GM23248 (cell line): ENCODE measurements around the gene ARFIP1. TPM values are rescaled to one million over a fixed set of nuclear protein-coding genes. Genes with fewer than 3 reads are reported as not detected.
A peak's percentile ranks its signal among the peaks of the same experiment; 100 is the strongest.

Experiments
- DNase-seq: peaks from one replicate; pipeline ENCODE4 v3.0.0-alpha.2; 2015
- H2AFZ ChIP-seq: fragments of 200-600 bp; sonication (generic); 2 replicates; pipeline ENCODE4 v1.6.1; 2016; ENCODE audit warnings: antibody characterized with exemption
- H3F3A ChIP-seq: fragments of 200-600 bp; sonication (generic); 2 replicates; pipeline ENCODE4 v1.6.1; 2016; ENCODE audit warnings: mild to moderate bottlenecking, antibody characterized with exemption, mixed run types; ENCODE audit not compliant: insufficient read depth
- H3K27ac ChIP-seq: fragments of 200-600 bp; sonication (generic); 2 replicates; pipeline ENCODE4 v1.5.1; 2016; ENCODE audit warnings: mild to moderate bottlenecking
- H3K27me3 ChIP-seq: fragments of 200-600 bp; sonication (generic); replicated peaks from 2 replicates; pipeline ENCODE4 v1.6.1; 2016; ENCODE audit warnings: mild to moderate bottlenecking; ENCODE audit not compliant: insufficient read depth
- H3K36me3 ChIP-seq: fragments of 200-600 bp; sonication (generic); 2 replicates; pipeline ENCODE4 v1.6.1; 2016; ENCODE audit warnings: low read depth, mild to moderate bottlenecking
- H3K4me1 ChIP-seq: fragments of 200-600 bp; sonication (generic); 2 replicates; pipeline ENCODE4 v1.6.1; 2016; ENCODE audit warnings: mild to moderate bottlenecking; ENCODE audit not compliant: insufficient read depth
- H3K4me2 ChIP-seq: fragments of 200-600 bp; sonication (generic); one replicate; pipeline ENCODE4 v1.6.1; 2016; ENCODE audit warnings: mild to moderate bottlenecking; ENCODE audit not compliant: unreplicated experiment
- H3K4me3 ChIP-seq: fragments of 200-600 bp; sonication (generic); 2 replicates; pipeline ENCODE4 v1.5.1; 2016; ENCODE audit warnings: mild to moderate bottlenecking
- H3K79me2 ChIP-seq: fragments of 200-600 bp; sonication (generic); 2 replicates; pipeline ENCODE4 v1.6.1; 2016; ENCODE audit warnings: mild to moderate bottlenecking; ENCODE audit not compliant: insufficient read depth
- H3K9ac ChIP-seq: fragments of 200-600 bp; sonication (generic); 2 replicates; pipeline ENCODE4 v1.6.1; 2016; ENCODE audit warnings: mild to moderate bottlenecking
- H3K9me2 ChIP-seq: fragments of 200-600 bp; sonication (generic); 2 replicates; pipeline ENCODE4 v1.6.1; 2016; ENCODE audit warnings: mixed run types, mild to moderate bottlenecking, moderate library complexity; ENCODE audit not compliant: insufficient read depth
- H3K9me3 ChIP-seq: fragments of 200-600 bp; sonication (generic); one replicate; pipeline ENCODE4 v1.6.1; 2017; ENCODE audit warnings: low read depth
- H4K20me1 ChIP-seq: fragments of 200-600 bp; sonication (generic); 2 replicates; pipeline ENCODE4 v1.6.0; 2016; ENCODE audit not compliant: insufficient read depth
- EZH2 ChIP-seq: fragments of 200-600 bp; sonication (generic); IDR thresholded peaks from 2 replicates; pipeline ENCODE4 v1.6.1; 2018; ENCODE audit warnings: antibody characterized with exemption, mild to moderate bottlenecking; ENCODE audit not compliant: insufficient read depth, poor library complexity, severe bottlenecking
- EZH2phosphoT487 ChIP-seq: fragments of 200-600 bp; sonication (generic); IDR thresholded peaks from 2 replicates; pipeline ENCODE4 v1.6.1; 2018; ENCODE audit warnings: antibody characterized with exemption, moderate library complexity, mild to moderate bottlenecking, low read depth; ENCODE audit not compliant: insufficient read depth
- WGBS, 2 experiments: methylation state at CpG; one replicate each; pipeline ENCODE4 v1.1.6; 2015 to 2017; ENCODE audit warnings: low lambda C conversion rate in 2 of 2, low coverage in 1 of 2; ENCODE audit errors: missing lambda C conversion rate in 2 of 2; 5-methylcytosine and 5-hydroxymethylcytosine counted together
- in situ Hi-C: fragments of 300-500 bp; cut with MboI; formaldehyde crosslinking; loops from 2 replicates; pipeline ENCODE4 v1.15.0; 2020
- polyA plus RNA-seq: library from polyadenylated mRNA; unstranded; fragments of >200 nt; fragmentation: Nextera tagmentation; extraction: Ambion mirVana; gene quantifications from 2 replicates; pipeline ENCODE4 v1.2.1, GENCODE V29; 2016
- total RNA-seq: library from RNA; depleted of rRNA; stranded (reverse); fragments of >200 nt; shearing (Covaris generic); gene quantifications from 2 replicates; pipeline ENCODE4 v1.2.3, GENCODE V29; 2014

Gene ARFIP1
- total and polyA plus RNA-seq, 2 experiments from 2014 or later: 40.7 to 61.4 TPM

DNA sequence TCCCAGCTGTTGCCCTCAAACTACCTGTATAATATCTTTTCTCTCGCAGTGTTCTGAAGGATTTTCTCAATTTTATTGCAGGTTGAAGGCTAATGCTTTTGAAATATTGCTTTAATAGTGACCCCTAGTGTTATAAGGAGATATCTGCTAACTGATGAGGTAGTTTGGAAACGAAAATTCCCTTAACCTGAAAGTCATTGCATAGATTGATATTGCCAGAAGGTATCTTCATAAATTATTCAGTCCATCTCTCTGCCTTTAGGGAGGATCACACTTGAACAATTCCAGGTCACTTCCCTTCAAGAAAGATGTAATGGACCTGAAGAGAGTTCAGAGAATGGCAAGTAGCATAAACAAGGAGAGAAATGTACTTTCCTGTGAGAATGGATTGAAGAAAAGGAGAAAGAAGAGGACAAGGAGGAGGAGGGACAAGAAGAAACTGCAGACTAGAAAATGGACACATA, 44.3 kb upstream of the ARFIP1 start:
- no peaks in the 10 kb centered on the region for H4K20me1 ChIP-seq
- in situ Hi-C loops: no loop called here
- peaks cover 12% of the 10 kb centered on the region; the same call in 1 of the 2 replicates for H3F3A ChIP-seq
- 7 to 9% methylated on average over 2 of the region's 2 CpGs for WGBS, 2 experiments
- no peak overlapping the region for H3K4me2 ChIP-seq
- H3K27ac ChIP-seq: no peak overlapping the region
- 0 out of 2 replicates have a peak, but pooled peaks cover 3% of the 10 kb centered on the region for H3K4me1 ChIP-seq
- peak; percentile 56 for DNase-seq
- H3K27me3 ChIP-seq: no peaks in the 10 kb centered on the region
- no peak for TF ChIP-seq EZH2phosphoT487
- no peak for TF ChIP-seq EZH2
- no peaks in the 10 kb centered on the region for H3K9me2 ChIP-seq
- H3K79me2 ChIP-seq: no peaks in the 10 kb centered on the region
- H3K9me3 ChIP-seq: no peaks in the 10 kb centered on the region
- H3K36me3 ChIP-seq: no peaks in the 10 kb centered on the region
- no peak overlapping the region for H2AFZ ChIP-seq
- H3K4me3 ChIP-seq: no peak overlapping the region
- H3K9ac ChIP-seq: no peak overlapping the region

DNA sequence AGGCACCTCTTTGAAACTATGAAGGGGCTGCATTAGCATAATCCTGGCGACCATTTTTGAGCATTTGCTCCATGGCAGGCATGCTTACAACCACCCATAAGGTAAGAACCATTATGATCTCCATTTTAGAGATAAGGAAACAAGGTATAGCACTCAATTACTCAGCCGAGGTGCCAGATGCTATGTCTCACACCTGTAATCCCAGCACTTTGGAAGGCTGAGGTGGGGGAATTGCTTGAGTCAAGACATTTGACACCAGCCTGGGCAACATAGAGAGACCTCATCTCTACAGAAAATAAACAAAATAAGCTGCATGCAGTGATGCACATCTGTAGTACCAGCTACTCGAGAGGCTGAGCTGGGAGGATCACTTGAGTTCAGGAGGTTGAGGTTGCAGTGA, 43.8 kb upstream of the ARFIP1 start:
- no peak overlapping the region for H3K4me2 ChIP-seq
- 0 out of 2 replicates have a peak, but pooled peaks cover 3% of the 10 kb centered on the region for H3K4me1 ChIP-seq
- DNase-seq: no peak
- no peaks in the 10 kb centered on the region for H4K20me1 ChIP-seq
- no peak for TF ChIP-seq EZH2phosphoT487
- TF ChIP-seq EZH2: no peak
- H3F3A ChIP-seq: peaks cover 12% of the 10 kb centered on the region; the same call in 1 of the 2 replicates
- no peaks in the 10 kb centered on the region for H3K9me3 ChIP-seq
- H3K9me2 ChIP-seq: no peaks in the 10 kb centered on the region
- no peaks in the 10 kb centered on the region for H3K36me3 ChIP-seq
- H3K79me2 ChIP-seq: no peaks in the 10 kb centered on the region
- no peaks in the 10 kb centered on the region for H3K27me3 ChIP-seq
- H2AFZ ChIP-seq: no peak overlapping the region
- in situ Hi-C loops: no loop called here
- 34 to 41% methylated on average over 3 of the region's 3 CpGs for WGBS, 2 experiments
- H3K27ac ChIP-seq: no peak overlapping the region
- H3K9ac ChIP-seq: no peak overlapping the region
- H3K4me3 ChIP-seq: no peak overlapping the region

DNA sequence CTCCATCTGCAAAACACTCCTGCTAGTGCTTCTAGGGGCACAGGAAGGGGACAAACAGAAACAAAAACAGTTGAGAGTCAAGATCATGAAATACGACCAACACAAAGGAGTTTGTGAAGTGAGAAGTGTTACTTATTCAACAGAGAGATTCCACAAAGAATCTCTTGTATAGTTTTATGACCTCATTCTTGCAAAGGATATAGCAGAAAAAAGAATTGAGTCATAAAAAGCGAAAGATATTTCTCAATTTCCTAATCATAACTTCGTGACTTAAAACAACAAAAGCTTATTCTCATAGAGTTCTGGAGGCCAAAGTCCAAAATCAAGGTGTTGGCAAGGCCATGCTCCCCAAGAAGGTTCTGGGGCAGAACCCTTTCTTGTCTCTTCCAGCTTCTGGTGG, 40.9 kb upstream of the ARFIP1 start:
- Histone ChIP-seq H3K27ac (no peak overlapping the region), H3K27me3 (no peaks in the 10 kb centered on the region), H3K4me3 (no peak overlapping the region), H3K4me2 (no peak overlapping the region), H3K9me3 (no peaks in the 10 kb centered on the region), H3K79me2 (no peaks in the 10 kb centered on the region), H3K36me3 (no peaks in the 10 kb centered on the region), H3K9me2 (no peaks in the 10 kb centered on the region), H3K9ac (no peak overlapping the region), H3F3A (peaks cover 12% of the 10 kb centered on the region; the same call in 1 of the 2 replicates), H3K4me1 (0 out of 2 replicates have a peak, but pooled peaks cover 3% of the 10 kb centered on the region), H4K20me1 (no peaks in the 10 kb centered on the region), H2AFZ (0 out of 2 replicates have a peak overlapping the region, but pooled peaks have one; percentile 39)
- TF ChIP-seq EZH2phosphoT487 (no peak), EZH2 (no peak)
- 24 to 31% methylated on average over 3 of the region's 3 CpGs for WGBS, 2 experiments
- in situ Hi-C loops: no loop called here
- peak; percentile 64 for DNase-seq

DNA sequence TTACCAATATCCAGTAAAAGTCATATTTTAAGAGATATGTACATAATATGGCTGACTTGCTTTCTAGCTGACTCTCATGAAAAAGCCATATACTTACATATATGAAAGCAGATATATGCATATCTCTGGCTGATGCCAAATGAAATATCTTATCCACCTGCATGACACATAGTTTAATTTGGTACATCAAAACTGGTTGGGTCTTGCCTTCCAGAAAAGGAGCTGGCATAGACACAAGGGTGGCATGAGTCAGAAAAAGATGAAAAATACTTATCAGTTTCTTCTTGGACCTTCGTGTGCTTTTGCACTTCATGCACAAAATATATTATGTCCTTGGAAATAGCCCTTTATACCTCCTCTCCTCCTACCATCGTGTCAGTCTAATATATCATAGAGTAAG, 32.3 kb upstream of the ARFIP1 start:
- no peaks in the 10 kb centered on the region for H3K9me3 ChIP-seq
- TF ChIP-seq EZH2 (no peak), EZH2phosphoT487 (no peak)
- H3K4me2 ChIP-seq: no peak overlapping the region
- H3K27ac ChIP-seq: no peak overlapping the region
- H3K79me2 ChIP-seq: no peaks in the 10 kb centered on the region
- DNase-seq: no peak
- no peaks in the 10 kb centered on the region for H3K36me3 ChIP-seq
- no peaks in the 10 kb centered on the region for H3K9me2 ChIP-seq
- H3K9ac ChIP-seq: no peak overlapping the region
- H3F3A ChIP-seq: no peaks in the 10 kb centered on the region
- no peaks in the 10 kb centered on the region for H4K20me1 ChIP-seq
- no peak overlapping the region for H2AFZ ChIP-seq
- WGBS, 2 experiments: 39 to 48% methylated on average over 2 of the region's 2 CpGs
- in situ Hi-C loops: no loop called here
- H3K4me3 ChIP-seq: no peak overlapping the region
- no peaks in the 10 kb centered on the region for H3K4me1 ChIP-seq
- H3K27me3 ChIP-seq: 0 out of 2 replicates have a peak, but pooled peaks cover 5% of the 10 kb centered on the region
